Measurements from ENCODE around the gene MCM6. TPM values are rescaled to one million over a fixed set of nuclear protein-coding genes. Genes with fewer than 3 reads are reported as not detected.
A peak's percentile ranks its signal among the peaks of the same experiment; 100 is the strongest.
"Not testable (repeated sequence)": the region's sequence is repeated elsewhere in the genome, so short reads cannot be mapped to it uniquely, and the experiment has no call there.

Gene MCM6
- total and polyA plus RNA-seq, 2 experiments from 2014 or later, result 16.4 to 21.4 TPM

GRCh38 chr2:135882415-135882814 is 6.2 kb upstream of the MCM6 start:
- H3K27ac ChIP-seq, result no peak overlapping the region
- no peak overlapping the region for H2AFZ ChIP-seq
- no peak overlapping the region for H3K9ac ChIP-seq
- DNase-seq, result no peak
- H3K79me2 ChIP-seq (ENCODE audit: insufficient read depth), result no peaks in the 10 kb centered on the region
- no peak overlapping the region for H3K4me2 ChIP-seq (ENCODE audit: unreplicated experiment)
- no peaks in the 10 kb centered on the region; the same call in 1 of the 2 replicates for H3K27me3 ChIP-seq (replicated peaks; ENCODE audit: insufficient read depth)
- TF ChIP-seq EZH2phosphoT487 (IDR thresholded peaks at IDR 0.05; ENCODE audit: insufficient read depth, low read depth) (no peak), EZH2 (IDR thresholded peaks at IDR 0.05; ENCODE audit: insufficient read depth, poor library complexity, severe bottlenecking) (no peak)
- H3F3A ChIP-seq (ENCODE audit: insufficient read depth), result no peaks in the 10 kb centered on the region
- no peaks in the 10 kb centered on the region for H4K20me1 ChIP-seq (ENCODE audit: insufficient read depth)
- H3K9me2 ChIP-seq (ENCODE audit: insufficient read depth), result no peaks in the 10 kb centered on the region
- in situ Hi-C loops (cut with MboI), result no loop called here
- 27 to 35% methylated on average over 3 of the region's 3 CpGs for WGBS, 2 experiments (ENCODE audit: low coverage in 1 of 2, low lambda C conversion rate in 2 of 2, missing lambda C conversion rate in 2 of 2)
- no peaks in the 10 kb centered on the region for H3K36me3 ChIP-seq (ENCODE audit: low read depth)
- no peaks in the 10 kb centered on the region for H3K4me1 ChIP-seq (ENCODE audit: insufficient read depth)
- H3K4me3 ChIP-seq, result no peak overlapping the region
- H3K9me3 ChIP-seq (ENCODE audit: low read depth), result no peaks in the 10 kb centered on the region

- H3K9ac ChIP-seq, result peak overlapping the region; percentile 88
- DNase-seq; H3K9me2 ChIP-seq (ENCODE audit: insufficient read depth); H3F3A ChIP-seq (ENCODE audit: insufficient read depth); H3K4me1 ChIP-seq (ENCODE audit: insufficient read depth); H3K27me3 ChIP-seq (replicated peaks; ENCODE audit: insufficient read depth); in situ Hi-C loops (cut with MboI); H3K36me3 ChIP-seq (ENCODE audit: low read depth); H3K9me3 ChIP-seq (ENCODE audit: low read depth); H3K27ac ChIP-seq; H4K20me1 ChIP-seq (ENCODE audit: insufficient read depth): not testable (repeated sequence)
- H3K4me2 ChIP-seq (ENCODE audit: unreplicated experiment), result peak overlapping the region; percentile 52
- peak overlapping the region; percentile 82 for H2AFZ ChIP-seq
- WGBS, 2 experiments (ENCODE audit: low coverage in 1 of 2, low lambda C conversion rate in 2 of 2, missing lambda C conversion rate in 2 of 2), result 82 to 86% methylated on average over 15 of the region's 15 CpGs
- peak overlapping the region; percentile 86 for H3K4me3 ChIP-seq
- H3K79me2 ChIP-seq (ENCODE audit: insufficient read depth), result peaks cover 30% of the 10 kb centered on the region
Observed at GRCh38 chr2:135876770-135877169, 527 bp upstream of the MCM6 start.

GRCh38 chr2:135875491-135876065 is 665 bp downstream of the MCM6 start:
- WGBS, 2 experiments (ENCODE audit: low coverage in 1 of 2, low lambda C conversion rate in 2 of 2, missing lambda C conversion rate in 2 of 2), result 1 to 2% methylated on average over 26 of the region's 26 CpGs
- Histone ChIP-seq H3F3A (ENCODE audit: insufficient read depth) (no peaks in the 10 kb centered on the region), H3K79me2 (ENCODE audit: insufficient read depth) (peaks cover 30% of the 10 kb centered on the region), H3K9ac (peak overlapping the region; percentile 88), H3K9me2 (ENCODE audit: insufficient read depth) (no peaks in the 10 kb centered on the region), H3K4me3 (peak overlapping the region; percentile 86), H3K9me3 (ENCODE audit: low read depth) (no peaks in the 10 kb centered on the region), H3K4me1 (ENCODE audit: insufficient read depth) (peaks cover 8% of the 10 kb centered on the region; the same call in 1 of the 2 replicates), H4K20me1 (ENCODE audit: insufficient read depth) (no peaks in the 10 kb centered on the region), H2AFZ (peak overlapping the region; percentile 82), H3K36me3 (ENCODE audit: low read depth) (0 out of 2 replicates have a peak, but pooled peaks cover 5% of the 10 kb centered on the region), H3K27me3 (replicated peaks; ENCODE audit: insufficient read depth) (no peaks in the 10 kb centered on the region), H3K4me2 (ENCODE audit: unreplicated experiment) (peak overlapping the region; percentile 80), H3K27ac (peak overlapping the region; percentile 78)
- TF ChIP-seq EZH2 (IDR thresholded peaks at IDR 0.05; ENCODE audit: insufficient read depth, poor library complexity, severe bottlenecking) (no peak), EZH2phosphoT487 (IDR thresholded peaks at IDR 0.05; ENCODE audit: insufficient read depth, low read depth) (no peak)
- peak; percentile 83 for DNase-seq
- in situ Hi-C loops (cut with MboI), result no loop called here

- Histone ChIP-seq H3K4me1 (ENCODE audit: insufficient read depth) (peaks cover 8% of the 10 kb centered on the region; the same call in 1 of the 2 replicates), H3K79me2 (ENCODE audit: insufficient read depth) (peaks cover 30% of the 10 kb centered on the region), H2AFZ (no peak overlapping the region), H3K9me3 (ENCODE audit: low read depth) (no peaks in the 10 kb centered on the region), H3K4me2 (ENCODE audit: unreplicated experiment) (peak overlapping the region; percentile 80), H4K20me1 (ENCODE audit: insufficient read depth) (no peaks in the 10 kb centered on the region), H3K27me3 (replicated peaks; ENCODE audit: insufficient read depth) (no peaks in the 10 kb centered on the region), H3K9me2 (ENCODE audit: insufficient read depth) (no peaks in the 10 kb centered on the region), H3K27ac (no peak overlapping the region), H3K4me3 (peak overlapping the region; percentile 86), H3K36me3 (ENCODE audit: low read depth) (peaks cover 7% of the 10 kb centered on the region; the same call in 1 of the 2 replicates), H3F3A (ENCODE audit: insufficient read depth) (no peaks in the 10 kb centered on the region), H3K9ac (peak overlapping the region; percentile 88; the same call in 1 of the 2 replicates)
- WGBS, 2 experiments (ENCODE audit: low coverage in 1 of 2, low lambda C conversion rate in 2 of 2, missing lambda C conversion rate in 2 of 2), result 82 to 84% methylated on average over 19 of the region's 19 CpGs
- TF ChIP-seq EZH2phosphoT487 (IDR thresholded peaks at IDR 0.05; ENCODE audit: insufficient read depth, low read depth), result no peak
- no peak for TF ChIP-seq EZH2 (IDR thresholded peaks at IDR 0.05; ENCODE audit: insufficient read depth, poor library complexity, severe bottlenecking)
- peak; percentile 4 for DNase-seq
- in situ Hi-C loops (cut with MboI), result no loop called here
Observed at GRCh38 chr2:135874777-135875365, 1.4 kb downstream of the MCM6 start.
